ENCODE measurements around the gene PPP1R1C.

- TF ChIP-seq SUZ12 (IDR thresholded peaks at IDR 0.05; ENCODE audit: extremely low read depth, insufficient read depth, insufficient read length) (no peak), ZNF274 (IDR thresholded peaks at IDR 0.05; ENCODE audit: low read depth, low read length) (no peak), YY1 (IDR thresholded peaks at IDR 0.05; ENCODE audit: insufficient read depth, insufficient read length) (no peak)
Observed at GRCh38 chr2:182090486-182090885, 104.8 kb downstream of the PPP1R1C start.
